SU-DHL-6 (cell line): Measurements from ENCODE around the gene MCU.

Source experiments
- CTCF ChIP-seq: fragments of 200-600 bp; sonication (generic); IDR thresholded peaks from one replicate; pipeline ENCODE4 v1.5.1; 2017; ENCODE audit warnings: antibody characterized with exemption, mild to moderate bottlenecking, low read length, moderate library complexity; ENCODE audit not compliant: insufficient read depth, poor library complexity, severe bottlenecking
- EZH2phosphoT487 ChIP-seq: fragments of 200-600 bp; sonication (generic), shearing (Covaris generic); conservative IDR thresholded peaks from 2 replicates; pipeline ENCODE4 v1.6.1; 2018; ENCODE audit warnings: mild to moderate bottlenecking, antibody characterized with exemption, low read length, moderate library complexity, mixed read lengths

DNA sequence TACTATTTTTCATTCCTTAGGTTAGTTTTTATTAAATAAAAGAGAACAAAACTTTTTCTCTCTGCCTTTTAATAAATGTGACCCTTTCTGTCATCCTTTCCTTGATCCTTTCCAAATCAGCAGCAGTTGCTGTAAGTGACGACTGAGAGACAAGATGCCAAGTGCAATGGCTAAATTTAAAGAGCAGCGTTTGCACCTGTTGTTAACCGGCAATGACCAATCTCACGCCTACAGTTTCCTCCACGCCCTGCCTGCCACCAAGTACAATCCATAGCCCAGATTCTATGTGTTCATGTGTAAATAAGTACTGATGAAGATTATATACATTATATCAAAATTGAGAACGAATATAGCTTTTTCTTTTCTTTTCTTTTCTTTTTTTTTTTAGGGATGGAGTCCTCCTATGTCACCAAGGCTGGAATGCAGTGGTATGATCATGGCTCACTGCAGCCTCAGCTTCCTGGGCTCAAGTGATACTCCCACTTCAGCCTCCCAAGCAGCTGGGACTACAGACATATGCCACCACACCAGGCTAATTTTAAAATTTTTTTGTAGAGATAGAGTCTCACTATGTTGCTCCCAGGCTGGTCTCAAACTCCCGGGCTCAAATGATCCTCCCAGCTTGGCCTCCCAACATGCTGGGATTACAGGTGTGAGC is 6.5 kb upstream of the MCU start:
- no peak for TF ChIP-seq CTCF
- TF ChIP-seq EZH2phosphoT487: no peak
